Neural cell (in vitro differentiated cells): Measurements from ENCODE around the gene ATP5ME. TPM values are rescaled to one million over a fixed set of nuclear protein-coding genes. Genes with fewer than 3 reads are reported as not detected.

ENCODE experiments used
- H2AFZ ChIP-seq: fragments of 200-600, 300-800 bp; sonication (generic), shearing (Covaris generic); 2 replicates; pipeline ENCODE4 v1.6.0; 2014; ENCODE audit warnings: low read depth, mild to moderate bottlenecking, antibody characterized with exemption, low read length, moderate library complexity
- H3F3A ChIP-seq: fragments of 200-600 bp; shearing (Covaris generic); 2 replicates; pipeline ENCODE4 v1.6.1; 2016; ENCODE audit warnings: mild to moderate bottlenecking, moderate library complexity, mixed read lengths, antibody characterized with exemption, low read length; ENCODE audit not compliant: insufficient read depth, poor library complexity, severe bottlenecking
- H3K27ac ChIP-seq: fragments of 200-600, 300-800 bp; sonication (generic), shearing (Covaris generic); 2 replicates; pipeline ENCODE4 v1.5.1; 2014; ENCODE audit warnings: mild to moderate bottlenecking, low read length, moderate library complexity
- H3K27me3 ChIP-seq: fragments of 300-800, 200-600 bp; sonication (generic), shearing (Covaris generic); 2 replicates; pipeline ENCODE4 v1.6.0; 2014; ENCODE audit warnings: mild to moderate bottlenecking, low read depth, low read length, moderate library complexity; ENCODE audit not compliant: insufficient read depth
- H3K36me3 ChIP-seq: fragments of 300-800, 200-600 bp; sonication (generic), shearing (Covaris generic); 2 replicates; pipeline ENCODE4 v1.5.1; 2014; ENCODE audit warnings: mild to moderate bottlenecking, antibody characterized with exemption, low read length, moderate library complexity; ENCODE audit not compliant: insufficient read depth
- H3K4me2 ChIP-seq: fragments of 300-800, 200-600 bp; sonication (generic), shearing (Covaris generic); 2 replicates; pipeline ENCODE4 v1.6.0; 2014; ENCODE audit warnings: mild to moderate bottlenecking, low read length
- H3K4me3 ChIP-seq: fragments of 300-800, 200-600 bp; sonication (generic), shearing (Covaris generic); 2 replicates; pipeline ENCODE4 v1.5.1; 2014; ENCODE audit warnings: mild to moderate bottlenecking, low read length, moderate library complexity
- H3K79me2 ChIP-seq: fragments of 200-600 bp; shearing (Covaris generic); replicated peaks from 2 replicates; pipeline ENCODE4 v1.6.0; 2014; ENCODE audit warnings: mild to moderate bottlenecking, low read length, moderate library complexity; ENCODE audit not compliant: insufficient read depth
- H3K9ac ChIP-seq: fragments of 300-800, 200-600 bp; sonication (generic), shearing (Covaris generic); 2 replicates; pipeline ENCODE4 v1.6.1; 2016; ENCODE audit warnings: mild to moderate bottlenecking, low read length, mixed read lengths
- H3K9me2 ChIP-seq: fragments of 200-600 bp; shearing (Covaris generic); 2 replicates; pipeline ENCODE4 v1.6.1; 2016; ENCODE audit warnings: mild to moderate bottlenecking, low read length, mixed read lengths; ENCODE audit not compliant: insufficient read depth
- H3K9me3 ChIP-seq: fragments of 200-600, 300-800 bp; sonication (generic), shearing (Covaris generic); 2 replicates; pipeline ENCODE4 v1.6.1; 2016; ENCODE audit warnings: mild to moderate bottlenecking, mixed run types, low read length, moderate library complexity, mixed read lengths
- H4K20me1 ChIP-seq: fragments of 200-600 bp; shearing (Covaris generic); 2 replicates; pipeline ENCODE4 v1.6.1; 2016; ENCODE audit warnings: mild to moderate bottlenecking, mixed run types; ENCODE audit not compliant: insufficient read depth
- EP300 ChIP-seq: fragments of 450-650 bp; conservative IDR thresholded peaks from 2 replicates; pipeline ENCODE4 v1.6.1; 2014; ENCODE audit warnings: antibody characterized with exemption, mild to moderate bottlenecking, moderate library complexity; ENCODE audit not compliant: poor library complexity, severe bottlenecking
- EZH2 ChIP-seq: fragments of 200-600, 300-800 bp; shearing (Covaris generic), sonication (generic); IDR thresholded peaks from 2 replicates; pipeline ENCODE4 v1.6.1; 2014; ENCODE audit warnings: antibody characterized with exemption, low read length, borderline replicate concordance, mild to moderate bottlenecking; ENCODE audit not compliant: insufficient read depth, poor library complexity, severe bottlenecking
- MXI1 ChIP-seq: fragments of 450-650 bp; conservative IDR thresholded peaks from 2 replicates; pipeline ENCODE4 v1.6.1; 2014; ENCODE audit warnings: antibody characterized with exemption, mild to moderate bottlenecking; ENCODE audit not compliant: poor library complexity, severe bottlenecking
- POLR2AphosphoS5 ChIP-seq: IDR thresholded peaks from 2 replicates; pipeline ENCODE4 v1.6.1; 2012
- RAD21 ChIP-seq: fragments of 450-650 bp; conservative IDR thresholded peaks from 2 replicates; pipeline ENCODE4 v1.6.1; 2014; ENCODE audit warnings: antibody characterized with exemption, mild to moderate bottlenecking, moderate library complexity
- REST ChIP-seq: IDR thresholded peaks from 2 replicates; pipeline ENCODE4 v1.6.1; 2012; ENCODE audit warnings: borderline replicate concordance
- SMC3 ChIP-seq: fragments of 450-650 bp; conservative IDR thresholded peaks from 2 replicates; pipeline ENCODE4 v1.6.1; 2014; ENCODE audit warnings: antibody characterized with exemption, mild to moderate bottlenecking, moderate library complexity; ENCODE audit not compliant: poor library complexity
- TAF1 ChIP-seq: IDR thresholded peaks from 2 replicates; pipeline ENCODE4 v1.6.1; 2012; ENCODE audit warnings: low read depth
- polyA plus RNA-seq: library from polyadenylated mRNA; depleted of rRNA; stranded (reverse); fragments of >200 nt; gene quantifications from 2 replicates; pipeline ENCODE4 v1.2.3, GENCODE V29; 2014
- TF ChIP-seq, protein P1 (sequence below): fragments of 450-650 bp; IDR thresholded peaks from 2 replicates; pipeline ENCODE4 v1.5.1; 2014; ENCODE audit warnings: antibody characterized with exemption, mild to moderate bottlenecking, moderate library complexity; ENCODE audit not compliant: poor library complexity, severe bottlenecking

Gene ATP5ME
- polyA plus RNA-seq, 1 donor from 2014 or later = 156 TPM

DNA sequence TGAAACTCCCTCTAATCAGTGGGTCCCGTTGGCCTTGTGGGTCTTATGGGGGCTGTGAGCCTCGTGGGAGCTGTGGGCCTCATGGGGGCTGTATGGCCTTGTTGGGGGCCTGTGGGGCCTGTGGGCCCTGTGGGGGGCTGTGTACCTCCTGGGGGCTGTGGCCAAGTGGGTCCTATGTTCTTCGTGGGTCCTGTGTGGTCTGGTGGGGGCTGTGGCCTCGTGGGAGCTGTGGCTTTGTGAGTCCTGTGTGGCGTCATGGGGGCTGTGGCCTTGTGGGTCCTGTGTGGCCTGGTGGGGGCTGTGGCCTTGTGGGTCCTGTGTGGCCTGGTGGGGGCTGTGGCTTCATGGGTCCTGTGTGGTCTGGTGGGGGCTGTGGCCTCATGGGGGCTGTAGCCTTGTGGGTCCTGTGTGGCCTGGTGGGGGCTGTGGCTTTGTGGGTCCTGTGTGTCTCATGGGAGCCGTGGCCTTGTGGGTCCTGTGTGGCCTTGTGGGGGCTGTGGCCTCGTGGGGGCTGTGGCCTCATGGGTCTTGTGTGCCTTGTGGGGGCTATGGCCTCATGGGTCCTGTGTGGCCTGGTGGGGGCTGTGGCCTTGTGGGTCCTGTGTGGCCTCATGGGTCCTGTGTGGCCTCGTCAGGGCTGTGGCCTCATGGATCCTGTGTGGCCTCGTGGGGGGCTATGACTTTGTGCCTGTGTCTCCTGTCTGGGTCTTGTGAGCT lies 39.0 kb upstream of the ATP5ME start:
- Histone ChIP-seq H3K4me3 (no peak overlapping the region), H3F3A (peaks cover 6% of the 10 kb centered on the region), H3K9ac (no peak overlapping the region), H2AFZ (no peak overlapping the region), H4K20me1 (peaks cover 38% of the 10 kb centered on the region), H3K79me2 (peaks cover 68% of the 10 kb centered on the region), H3K9me2 (no peaks in the 10 kb centered on the region), H3K27ac (no peak overlapping the region), H3K9me3 (no peaks in the 10 kb centered on the region), H3K36me3 (no peaks in the 10 kb centered on the region), H3K27me3 (no peaks in the 10 kb centered on the region), H3K4me2 (no peak overlapping the region)
- no peak for TF ChIP-seq POLR2AphosphoS5
- no peak for TF ChIP-seq TAF1
- TF ChIP-seq EP300 = no peak
- no peak for TF ChIP-seq MXI1
- TF ChIP-seq EZH2 = no peak
- TF ChIP-seq SMC3 = no peak
- TF ChIP-seq RAD21 = no peak
- TF ChIP-seq, protein P1, sequence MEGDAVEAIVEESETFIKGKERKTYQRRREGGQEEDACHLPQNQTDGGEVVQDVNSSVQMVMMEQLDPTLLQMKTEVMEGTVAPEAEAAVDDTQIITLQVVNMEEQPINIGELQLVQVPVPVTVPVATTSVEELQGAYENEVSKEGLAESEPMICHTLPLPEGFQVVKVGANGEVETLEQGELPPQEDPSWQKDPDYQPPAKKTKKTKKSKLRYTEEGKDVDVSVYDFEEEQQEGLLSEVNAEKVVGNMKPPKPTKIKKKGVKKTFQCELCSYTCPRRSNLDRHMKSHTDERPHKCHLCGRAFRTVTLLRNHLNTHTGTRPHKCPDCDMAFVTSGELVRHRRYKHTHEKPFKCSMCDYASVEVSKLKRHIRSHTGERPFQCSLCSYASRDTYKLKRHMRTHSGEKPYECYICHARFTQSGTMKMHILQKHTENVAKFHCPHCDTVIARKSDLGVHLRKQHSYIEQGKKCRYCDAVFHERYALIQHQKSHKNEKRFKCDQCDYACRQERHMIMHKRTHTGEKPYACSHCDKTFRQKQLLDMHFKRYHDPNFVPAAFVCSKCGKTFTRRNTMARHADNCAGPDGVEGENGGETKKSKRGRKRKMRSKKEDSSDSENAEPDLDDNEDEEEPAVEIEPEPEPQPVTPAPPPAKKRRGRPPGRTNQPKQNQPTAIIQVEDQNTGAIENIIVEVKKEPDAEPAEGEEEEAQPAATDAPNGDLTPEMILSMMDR = no peak
- no peak for TF ChIP-seq REST

DNA sequence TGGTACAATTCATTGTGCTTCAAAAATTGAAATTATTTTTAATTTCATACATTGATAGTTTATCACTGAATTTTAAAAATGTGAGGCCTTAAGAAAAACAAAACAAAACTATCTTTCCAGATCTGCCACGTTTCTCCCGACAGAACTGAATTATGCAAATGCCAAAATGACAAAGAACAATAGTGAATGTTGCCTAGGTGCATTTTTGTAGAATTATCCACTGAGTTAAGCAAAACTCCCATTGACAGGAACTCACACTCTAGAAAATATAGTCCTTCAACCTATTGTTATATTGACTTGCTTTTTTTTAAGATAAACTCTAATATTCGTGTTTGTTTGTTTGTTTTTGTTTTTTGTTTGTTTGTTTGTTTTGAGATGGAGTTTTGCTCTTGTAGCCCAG lies 38.0 kb upstream of the ATP5ME start:
- peaks cover 67% of the 10 kb centered on the region for H3K79me2 ChIP-seq
- peaks cover 32% of the 10 kb centered on the region for H4K20me1 ChIP-seq
- H3K27ac ChIP-seq = no peak overlapping the region
- H3K9me2 ChIP-seq = no peaks in the 10 kb centered on the region
- no peak overlapping the region for H3K4me3 ChIP-seq
- H3F3A ChIP-seq = peaks cover 6% of the 10 kb centered on the region
- no peak overlapping the region for H3K9ac ChIP-seq
- no peak overlapping the region for H3K4me2 ChIP-seq
- H3K36me3 ChIP-seq = no peaks in the 10 kb centered on the region
- H3K9me3 ChIP-seq = no peaks in the 10 kb centered on the region
- no peak for TF ChIP-seq EP300
- TF ChIP-seq POLR2AphosphoS5 = no peak
- no peak for TF ChIP-seq EZH2
- TF ChIP-seq, protein P1 = no peak
- no peak for TF ChIP-seq MXI1
- no peak for TF ChIP-seq SMC3
- TF ChIP-seq RAD21 = no peak
- H2AFZ ChIP-seq = no peak overlapping the region
- no peaks in the 10 kb centered on the region for H3K27me3 ChIP-seq
